ENCODE measurements around the gene OLFM1.

DNA sequence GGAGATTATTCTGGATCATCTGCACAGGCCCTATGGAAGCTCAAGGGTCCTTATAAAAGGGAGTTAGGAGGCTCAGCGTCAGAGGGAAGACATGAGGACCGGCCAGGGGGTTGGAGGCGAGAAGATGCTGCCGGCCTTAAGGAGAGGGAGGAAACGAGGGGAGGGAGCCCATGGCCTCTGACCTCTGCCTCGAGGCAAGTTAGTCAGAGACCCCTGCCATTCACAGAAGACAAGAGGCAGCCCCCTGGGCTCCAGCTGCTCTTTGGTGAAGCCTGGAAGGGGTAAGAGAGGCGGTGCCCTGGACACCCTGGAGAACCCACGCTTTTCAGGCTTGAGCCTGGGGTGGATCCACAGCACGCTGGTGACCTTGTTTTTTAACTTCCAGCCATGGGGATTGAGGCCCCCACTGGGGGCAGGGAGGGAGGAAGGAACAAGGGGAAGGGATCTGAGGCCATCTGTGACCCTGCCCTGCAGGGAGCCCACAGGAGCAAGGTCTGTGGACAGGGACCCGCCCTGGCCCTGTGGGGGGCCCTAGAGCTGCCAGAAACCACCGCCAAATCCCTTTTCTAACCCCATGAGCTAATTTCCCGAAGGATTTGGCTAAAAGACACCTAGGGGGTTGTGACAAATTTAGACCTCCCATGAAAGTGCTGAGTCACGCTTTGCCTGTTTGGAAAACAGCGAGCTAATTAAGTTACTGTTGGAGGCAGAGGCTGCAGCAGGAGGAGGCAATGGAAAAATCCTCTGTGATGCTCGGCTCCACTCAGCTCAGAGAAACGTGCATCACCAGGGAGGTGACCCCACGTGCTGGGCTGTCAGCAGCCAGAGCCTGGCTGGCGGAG lies 49.7 kb downstream of the OLFM1 start:
- TF ChIP-seq POLR2A (IDR thresholded peaks at IDR 0.05) (no peak), POLR2AphosphoS5 (IDR thresholded peaks at IDR 0.05) (no peak)
- TF ChIP-seq, protein P1, sequence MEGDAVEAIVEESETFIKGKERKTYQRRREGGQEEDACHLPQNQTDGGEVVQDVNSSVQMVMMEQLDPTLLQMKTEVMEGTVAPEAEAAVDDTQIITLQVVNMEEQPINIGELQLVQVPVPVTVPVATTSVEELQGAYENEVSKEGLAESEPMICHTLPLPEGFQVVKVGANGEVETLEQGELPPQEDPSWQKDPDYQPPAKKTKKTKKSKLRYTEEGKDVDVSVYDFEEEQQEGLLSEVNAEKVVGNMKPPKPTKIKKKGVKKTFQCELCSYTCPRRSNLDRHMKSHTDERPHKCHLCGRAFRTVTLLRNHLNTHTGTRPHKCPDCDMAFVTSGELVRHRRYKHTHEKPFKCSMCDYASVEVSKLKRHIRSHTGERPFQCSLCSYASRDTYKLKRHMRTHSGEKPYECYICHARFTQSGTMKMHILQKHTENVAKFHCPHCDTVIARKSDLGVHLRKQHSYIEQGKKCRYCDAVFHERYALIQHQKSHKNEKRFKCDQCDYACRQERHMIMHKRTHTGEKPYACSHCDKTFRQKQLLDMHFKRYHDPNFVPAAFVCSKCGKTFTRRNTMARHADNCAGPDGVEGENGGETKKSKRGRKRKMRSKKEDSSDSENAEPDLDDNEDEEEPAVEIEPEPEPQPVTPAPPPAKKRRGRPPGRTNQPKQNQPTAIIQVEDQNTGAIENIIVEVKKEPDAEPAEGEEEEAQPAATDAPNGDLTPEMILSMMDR (IDR thresholded peaks at IDR 0.05), result no peak

Measured in breast epithelium (tissue), 3 donors.